ENCODE results near the gene OR2C3.
"Not testable (repeated sequence)": the region's sequence is repeated elsewhere in the genome, so short reads cannot be mapped to it uniquely, and the experiment has no call there.

Gene OR2C3

GRCh38 chr1:247536340-247536739, at the start of gene OR2C3:
TSS of gene OR2C3 (minus strand) at chr1:247536440. CDS start at chr1:247532511, 3,929 bp downstream.
- DNase-seq (ENCODE audit: low read depth in 2 of 2, low spot score in 1 of 2), result no peak

GRCh38 chr1:247578946-247579460, 42.8 kb upstream of the OR2C3 start:
- DNase-seq (ENCODE audit: low read depth in 2 of 2, low spot score in 1 of 2), result no peak

- no peak for DNase-seq (ENCODE audit: low read depth in 2 of 2, low spot score in 1 of 2)
Measured at GRCh38 chr1:247576514-247576913, 40.3 kb upstream of the OR2C3 start.

GRCh38 chr1:247574664-247575063, 38.4 kb upstream of the OR2C3 start:
- DNase-seq (ENCODE audit: low read depth in 2 of 2, low spot score in 1 of 2), result no peak

- DNase-seq (ENCODE audit: low read depth in 2 of 2, low spot score in 1 of 2), result no peak
Measured at GRCh38 chr1:247574236-247574635, 38.0 kb upstream of the OR2C3 start.

- no peak for DNase-seq (ENCODE audit: low read depth in 2 of 2, low spot score in 1 of 2)
Measured at GRCh38 chr1:247562198-247562597, 26.0 kb upstream of the OR2C3 start.

- no peak for DNase-seq (ENCODE audit: low read depth in 2 of 2, low spot score in 1 of 2)
Measured at GRCh38 chr1:247561711-247562110, 25.5 kb upstream of the OR2C3 start.

- DNase-seq (ENCODE audit: low read depth in 2 of 2, low spot score in 1 of 2), result no peak
Measured at GRCh38 chr1:247557926-247558674, 21.9 kb upstream of the OR2C3 start.

GRCh38 chr1:247552231-247552630, 16.0 kb upstream of the OR2C3 start:
- DNase-seq (ENCODE audit: low read depth in 2 of 2, low spot score in 1 of 2), result no peak

GRCh38 chr1:247551721-247552120, 15.5 kb upstream of the OR2C3 start:
- no peak for DNase-seq (ENCODE audit: low read depth in 2 of 2, low spot score in 1 of 2)

GRCh38 chr1:247548769-247549182, 12.5 kb upstream of the OR2C3 start, which contains the start of gene GCSAML:
TSS of gene GCSAML (plus strand) at chr1:247549134. CDS start at chr1:247549192, 58 bp downstream.
- no peak for DNase-seq (ENCODE audit: low read depth in 2 of 2, low spot score in 1 of 2)

- DNase-seq (ENCODE audit: low read depth in 2 of 2, low spot score in 1 of 2), result no peak
Measured at GRCh38 chr1:247548092-247548491, 11.9 kb upstream of the OR2C3 start.

GRCh38 chr1:247542811-247543210, 6.6 kb upstream of the OR2C3 start:
- no peak for DNase-seq (ENCODE audit: low read depth in 2 of 2, low spot score in 1 of 2)

GRCh38 chr1:247540581-247540980, 4.3 kb upstream of the OR2C3 start:
- no peak for DNase-seq (ENCODE audit: low read depth in 2 of 2, low spot score in 1 of 2)

GRCh38 chr1:247539215-247539614, 3.0 kb upstream of the OR2C3 start:
- DNase-seq (ENCODE audit: low read depth in 2 of 2, low spot score in 1 of 2), result no peak

GRCh38 chr1:247538561-247538960, 2.3 kb upstream of the OR2C3 start:
- no peak for DNase-seq (ENCODE audit: low read depth in 2 of 2, low spot score in 1 of 2)

GRCh38 chr1:247535402-247535801, 838 bp downstream of the OR2C3 start:
- no peak for DNase-seq (ENCODE audit: low read depth in 2 of 2, low spot score in 1 of 2)

- DNase-seq (ENCODE audit: low read depth in 2 of 2, low spot score in 1 of 2), result no peak
Measured at GRCh38 chr1:247531937-247532336, 4.3 kb downstream of the OR2C3 start.

GRCh38 chr1:247530785-247531184, 5.5 kb downstream of the OR2C3 start:
- DNase-seq (ENCODE audit: low read depth in 2 of 2, low spot score in 1 of 2), result no peak

- no peak for DNase-seq (ENCODE audit: low read depth in 2 of 2, low spot score in 1 of 2)
Measured at GRCh38 chr1:247529771-247530355, 6.4 kb downstream of the OR2C3 start.

- no peak for DNase-seq (ENCODE audit: low read depth in 2 of 2, low spot score in 1 of 2)
Measured at GRCh38 chr1:247528812-247529474, 7.3 kb downstream of the OR2C3 start.

GRCh38 chr1:247521886-247522285, 14.4 kb downstream of the OR2C3 start:
- not testable (repeated sequence) for DNase-seq (ENCODE audit: low read depth in 2 of 2, low spot score in 1 of 2)
